Measurements from ENCODE around the gene RBKS. TPM values are rescaled to one million over a fixed set of nuclear protein-coding genes. Genes with fewer than 3 reads are reported as not detected.

Gene RBKS
- total RNA-seq, 1 donor from 2014 or later = 1.8 TPM

DNA sequence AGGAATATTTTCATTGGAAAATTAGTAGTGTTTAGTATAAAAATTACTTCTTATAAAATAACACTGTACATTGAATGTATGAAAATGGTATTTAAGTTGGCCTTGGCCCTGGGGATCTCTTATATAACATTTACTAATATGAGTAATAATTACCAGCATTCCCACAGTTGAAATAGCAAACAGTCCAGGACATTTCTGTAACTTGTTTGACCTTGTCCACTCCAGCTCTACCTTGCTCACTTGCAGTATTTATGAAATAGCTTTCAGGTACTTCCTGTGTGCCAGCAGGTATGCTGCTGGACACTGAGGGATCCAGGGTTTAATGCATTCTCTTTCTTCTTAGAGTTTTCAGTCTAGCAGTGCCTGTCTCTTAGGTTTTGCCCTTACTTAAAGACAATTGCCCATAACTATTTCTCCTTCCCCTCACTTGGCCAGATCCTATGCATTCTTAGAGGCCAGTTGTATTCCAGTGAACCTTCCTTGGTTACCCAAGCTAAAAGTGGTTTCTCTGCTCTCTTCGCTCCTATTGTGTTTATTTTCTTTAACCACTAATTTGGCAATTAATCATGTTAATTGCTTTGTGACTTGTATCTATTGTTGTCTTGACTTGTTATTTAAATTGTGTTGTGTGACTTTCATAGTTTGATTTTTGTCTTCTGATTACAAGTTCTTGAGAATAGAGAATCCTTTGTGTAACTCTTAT, 26.3 kb upstream of the RBKS start:
- Histone ChIP-seq H3K4me3 (ENCODE audit: low read depth, low read length) (no peak overlapping the region), H3K36me3 (ENCODE audit: control insufficient read depth, insufficient read depth, low read length) (no peaks in the 10 kb centered on the region), H3K27me3 (ENCODE audit: control insufficient read depth, insufficient read depth, low read length) (no peaks in the 10 kb centered on the region)
- TF ChIP-seq, protein P1, sequence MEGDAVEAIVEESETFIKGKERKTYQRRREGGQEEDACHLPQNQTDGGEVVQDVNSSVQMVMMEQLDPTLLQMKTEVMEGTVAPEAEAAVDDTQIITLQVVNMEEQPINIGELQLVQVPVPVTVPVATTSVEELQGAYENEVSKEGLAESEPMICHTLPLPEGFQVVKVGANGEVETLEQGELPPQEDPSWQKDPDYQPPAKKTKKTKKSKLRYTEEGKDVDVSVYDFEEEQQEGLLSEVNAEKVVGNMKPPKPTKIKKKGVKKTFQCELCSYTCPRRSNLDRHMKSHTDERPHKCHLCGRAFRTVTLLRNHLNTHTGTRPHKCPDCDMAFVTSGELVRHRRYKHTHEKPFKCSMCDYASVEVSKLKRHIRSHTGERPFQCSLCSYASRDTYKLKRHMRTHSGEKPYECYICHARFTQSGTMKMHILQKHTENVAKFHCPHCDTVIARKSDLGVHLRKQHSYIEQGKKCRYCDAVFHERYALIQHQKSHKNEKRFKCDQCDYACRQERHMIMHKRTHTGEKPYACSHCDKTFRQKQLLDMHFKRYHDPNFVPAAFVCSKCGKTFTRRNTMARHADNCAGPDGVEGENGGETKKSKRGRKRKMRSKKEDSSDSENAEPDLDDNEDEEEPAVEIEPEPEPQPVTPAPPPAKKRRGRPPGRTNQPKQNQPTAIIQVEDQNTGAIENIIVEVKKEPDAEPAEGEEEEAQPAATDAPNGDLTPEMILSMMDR (IDR thresholded peaks at IDR 0.05; ENCODE audit: insufficient read depth, low read length, poor library complexity, severe bottlenecking) = no peak
- DNase-seq (ENCODE audit: low read depth) = no peak

DNA sequence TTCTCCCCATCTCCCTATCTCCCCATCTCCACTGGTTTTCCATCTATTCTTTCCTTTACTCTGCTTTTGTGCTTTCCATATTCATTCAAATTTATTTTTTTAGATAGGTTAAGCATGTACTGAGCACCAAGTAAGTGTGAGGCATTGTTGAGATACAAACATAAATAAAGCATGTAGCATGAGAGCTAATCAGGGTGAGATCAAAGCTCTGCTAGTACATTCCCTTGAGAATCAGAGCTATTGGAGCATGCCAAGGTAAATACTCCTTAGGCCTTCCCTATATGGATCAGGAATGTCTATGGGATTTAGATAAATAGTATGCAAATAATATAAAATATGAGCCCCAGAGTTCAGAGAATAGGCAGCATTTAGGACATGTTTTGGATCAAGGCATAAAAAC, 25.7 kb upstream of the RBKS start:
- no peaks in the 10 kb centered on the region for H3K27me3 ChIP-seq (ENCODE audit: control insufficient read depth, insufficient read depth, low read length)
- H3K4me3 ChIP-seq (ENCODE audit: low read depth, low read length) = no peak overlapping the region
- DNase-seq (ENCODE audit: low read depth) = no peak
- no peaks in the 10 kb centered on the region for H3K36me3 ChIP-seq (ENCODE audit: control insufficient read depth, insufficient read depth, low read length)
- TF ChIP-seq, protein P1 (IDR thresholded peaks at IDR 0.05; ENCODE audit: insufficient read depth, low read length, poor library complexity, severe bottlenecking) = no peak

DNA sequence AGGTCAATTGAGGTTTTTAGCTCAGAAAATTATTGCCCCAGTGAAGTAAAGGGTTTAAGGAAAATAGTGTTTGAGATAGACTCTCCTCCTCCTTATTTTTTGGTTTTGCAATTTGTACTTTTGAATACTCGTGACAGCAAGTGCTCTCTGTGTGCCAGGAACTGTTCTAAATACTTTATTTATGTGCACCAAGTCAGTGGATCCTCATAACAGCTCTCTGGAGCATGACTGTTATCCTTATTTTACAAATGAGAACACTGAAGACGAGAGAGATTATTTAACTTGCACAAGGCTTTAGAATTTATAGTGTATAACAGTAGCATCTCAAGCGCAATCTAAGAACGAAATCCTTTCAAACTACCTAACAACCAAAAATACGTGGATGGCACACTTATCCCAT, 25.0 kb upstream of the RBKS start:
- H3K27me3 ChIP-seq (ENCODE audit: control insufficient read depth, insufficient read depth, low read length) = no peaks in the 10 kb centered on the region
- TF ChIP-seq, protein P1 (IDR thresholded peaks at IDR 0.05; ENCODE audit: insufficient read depth, low read length, poor library complexity, severe bottlenecking) = no peak
- no peak overlapping the region for H3K4me3 ChIP-seq (ENCODE audit: low read depth, low read length)
- no peaks in the 10 kb centered on the region for H3K36me3 ChIP-seq (ENCODE audit: control insufficient read depth, insufficient read depth, low read length)
- no peak for DNase-seq (ENCODE audit: low read depth)

DNA sequence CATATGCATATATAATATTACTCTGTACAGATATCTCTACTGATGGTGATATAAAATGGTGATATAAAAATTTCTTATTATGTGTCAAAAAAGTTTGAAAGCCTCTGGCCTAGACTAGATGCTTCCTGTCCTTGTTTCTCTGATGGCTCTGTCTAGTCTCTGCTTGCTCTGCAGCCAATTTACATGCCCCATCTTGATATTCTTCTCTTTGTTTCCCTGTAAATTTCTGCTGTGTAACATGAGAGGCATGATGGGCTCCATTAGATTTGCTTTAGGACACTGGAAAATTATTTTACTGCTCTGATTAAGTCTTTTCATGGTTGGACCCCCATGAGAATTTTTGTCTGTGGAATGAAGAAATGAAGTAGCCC, 24.6 kb upstream of the RBKS start:
- TF ChIP-seq, protein P1 (IDR thresholded peaks at IDR 0.05; ENCODE audit: insufficient read depth, low read length, poor library complexity, severe bottlenecking) = no peak
- H3K4me3 ChIP-seq (ENCODE audit: low read depth, low read length) = no peak overlapping the region
- H3K36me3 ChIP-seq (ENCODE audit: control insufficient read depth, insufficient read depth, low read length) = no peaks in the 10 kb centered on the region
- no peak for DNase-seq (ENCODE audit: low read depth)
- no peaks in the 10 kb centered on the region for H3K27me3 ChIP-seq (ENCODE audit: control insufficient read depth, insufficient read depth, low read length)

DNA sequence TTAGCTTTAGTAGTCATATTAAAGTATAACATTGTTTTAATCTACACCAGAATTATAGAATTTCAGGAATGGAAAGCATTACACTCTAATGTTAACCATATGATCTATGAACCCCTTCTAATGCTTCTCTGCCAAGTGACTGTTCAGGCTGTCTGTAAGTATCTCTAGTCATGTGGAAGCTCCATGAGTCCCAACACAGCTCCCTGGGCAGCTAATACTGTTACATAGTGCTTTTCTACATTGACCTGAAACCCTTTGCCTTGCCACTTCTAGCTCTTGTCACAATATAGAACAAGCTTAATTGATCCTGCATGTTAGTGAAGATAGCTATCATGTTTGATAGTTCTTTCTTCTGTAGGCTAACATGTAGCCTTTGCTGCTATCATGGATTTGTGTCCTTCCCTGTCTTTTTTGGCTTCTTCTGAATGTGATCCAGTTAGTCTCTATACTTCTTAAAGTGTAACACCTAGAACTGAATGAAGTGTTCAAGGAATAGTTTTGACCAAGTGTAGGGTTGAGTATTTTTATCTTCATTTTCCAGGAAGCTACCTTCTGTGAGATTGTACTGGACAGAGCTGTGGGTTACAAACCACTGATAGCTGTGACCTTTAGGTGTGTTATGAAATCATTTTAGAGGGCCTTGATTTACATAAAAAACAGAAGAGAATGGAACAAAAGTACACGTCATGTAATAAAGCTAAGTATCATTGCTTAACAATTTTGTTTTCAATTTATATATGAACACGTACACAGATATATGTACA, 24.0 kb upstream of the RBKS start:
- TF ChIP-seq, protein P1 (IDR thresholded peaks at IDR 0.05; ENCODE audit: insufficient read depth, low read length, poor library complexity, severe bottlenecking) = no peak
- no peak for DNase-seq (ENCODE audit: low read depth)
- H3K27me3 ChIP-seq (ENCODE audit: control insufficient read depth, insufficient read depth, low read length) = no peaks in the 10 kb centered on the region

More for the DNA sequence above, 24.0 kb upstream of the RBKS start:
- H3K36me3 ChIP-seq (ENCODE audit: control insufficient read depth, insufficient read depth, low read length) = no peaks in the 10 kb centered on the region
- H3K4me3 ChIP-seq (ENCODE audit: low read depth, low read length) = no peak overlapping the region
